ENCODE data around the gene SCN10A. TPM values are rescaled to one million over a fixed set of nuclear protein-coding genes. Genes with fewer than 3 reads are reported as not detected.

Gene SCN10A
- not detected in 2 replicates for total RNA-seq (2011; cell fraction: chromatin; rRNA removed; ENCODE audit: low replicate concordance)
- total RNA-seq (2011; cell fraction: nucleolus; rRNA removed) = not detected in 2 replicates
- not detected in 2 replicates for total RNA-seq (2011; cell fraction: nucleoplasm; rRNA removed)
- total RNA-seq (2014; rRNA removed) = not detected in 2 replicates
- total RNA-seq (2014; rRNA removed; fragmentation: Illumina TruSeq; extraction: Trizol) = not detected in 2 replicates
- not detected in 2 replicates for total RNA-seq (2015; rRNA removed; fragmentation: Illumina TruSeq; extraction: Trizol)
- not detected in 2 replicates for total RNA-seq (2021)
- not detected in 2 replicates for polyA plus RNA-seq (2011; rRNA removed)
- polyA plus RNA-seq (2011; cell fraction: cytosol; rRNA removed) = not detected in 2 replicates
- polyA plus RNA-seq (2011; cell fraction: nucleus; rRNA removed) = not detected in 2 replicates
- not detected in 2 replicates for polyA plus RNA-seq (2012)
- polyA plus RNA-seq (2014; fragmentation: Illumina TruSeq; extraction: Trizol) = not detected in 2 replicates
- not detected for polyA plus RNA-seq (2014; fragmentation: Nextera tagmentation; extraction: Ambion mirVana)
- polyA plus RNA-seq (2014; rRNA removed) = not detected in 2 replicates
- not detected in 2 replicates for polyA minus RNA-seq (2011; rRNA and poly(A)+ RNA removed)
- polyA minus RNA-seq (2011; cell fraction: cytosol; rRNA and poly(A)+ RNA removed) = not detected in 2 replicates
- not detected in 2 replicates for polyA minus RNA-seq (2011; cell fraction: nucleus; rRNA and poly(A)+ RNA removed)
- Bru-seq, nascent RNA = not detected
- BruChase-seq, experiment 1, labeled RNA remaining after a 2-hour chase = percentile 1 among the genes with signal in this experiment
- BruChase-seq, experiment 2, labeled RNA remaining after a 6-hour chase = not detected
- long read RNA-seq, experiment 1 = 0 reads
- long read RNA-seq, experiment 2 = 0 reads
- long read RNA-seq, experiment 3 = 0 reads

DNA sequence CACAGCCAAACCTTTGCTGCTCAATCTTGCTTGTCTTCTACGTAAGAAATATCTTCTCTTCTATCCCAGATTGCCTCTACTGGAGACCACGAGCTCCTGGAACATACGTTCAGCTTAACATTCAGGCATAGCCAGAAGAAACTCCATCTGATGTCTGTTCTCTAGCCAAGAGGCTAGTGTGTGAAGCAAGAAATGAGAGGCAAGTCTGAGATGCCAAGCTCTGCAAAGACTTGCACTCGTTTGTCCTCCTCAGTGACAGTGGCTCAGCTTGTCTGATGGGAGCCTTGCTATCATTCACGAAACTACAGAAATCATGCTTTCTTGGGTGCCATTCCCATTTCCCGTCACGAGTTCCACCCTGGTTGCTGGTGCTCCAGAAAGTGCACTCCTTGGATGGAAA, at the start of gene SCN10A:
SCN10A (minus strand) TSS at position 192 of the 400 bp plus-strand sequence. CDS start 22,207 bp downstream, outside the sequence.
- no peak within 1 kb of the TSS for H2AFZ ChIP-seq (ENCODE audit: low read depth, low read length)
- CTCF ChIA-PET (ENCODE audit: low intra/inter-chr PET ratio) = no interaction called here
- no peak within 1 kb of the TSS for H3K9ac ChIP-seq (ENCODE audit: insufficient read depth in 1 of 2, low read depth in 2 of 2, low read length in 2 of 2)
- H3K27me3 ChIP-seq (ENCODE audit: control insufficient read depth in 2 of 2, insufficient read depth in 2 of 2, low read length in 2 of 2) = no peaks in the 10 kb centered on the region
- intact Hi-C loops (cut with micrococcal nuclease) = no loop called here
- no peaks in the 10 kb centered on the region for H3K79me2 ChIP-seq (ENCODE audit: control insufficient read depth, insufficient read depth, low read length)
- no peaks in the 10 kb centered on the region for H4K20me1 ChIP-seq (replicated peaks; ENCODE audit: control insufficient read depth, insufficient read depth, low read length)
- POLR2A ChIA-PET = interaction anchor here (0.5 to 1.1 kb wide), 3 partner anchors 10 to 330 kb away, joined by 3 read pairs; no protein-coding TSS in a partner anchor
- no peaks in the 10 kb centered on the region for H3K9me1 ChIP-seq (ENCODE audit: control insufficient read depth, insufficient read depth, low read length)
- H3K36me3 ChIP-seq (ENCODE audit: control insufficient read depth, insufficient read depth, low read length) = no peaks in the 10 kb centered on the region
- H3K4me1 ChIP-seq (replicated peaks in 1 of 2; ENCODE audit: control insufficient read depth in 2 of 2, insufficient read depth in 2 of 2, low read length in 2 of 2) = no peaks in the 10 kb centered on the region
- under 1% methylated on average over 7 of the region's 7 CpGs for WGBS (ENCODE audit: insufficient coverage, low coverage, missing lambda C conversion rate)
- no peak within 1 kb of the TSS for H3K4me3 ChIP-seq
- no peak for FAIRE-seq
- ATAC-seq = no peak
- no peak for DNase-seq (ENCODE audit: extremely low read depth in 1 of 4, low spot score in 3 of 4)
- no peak within 1 kb of the TSS for H3K4me2 ChIP-seq (ENCODE audit: insufficient read depth, low read length)
- H3K9me3 ChIP-seq (replicated peaks; ENCODE audit: control insufficient read depth, insufficient read depth, low read depth, low read length) = no peaks in the 10 kb centered on the region
- no peak for TF ChIP-seq MCM2 (IDR thresholded peaks at IDR 0.05; ENCODE audit: low read depth)
- no peak for TF ChIP-seq POLR2B (IDR thresholded peaks at IDR 0.05; ENCODE audit: low read depth, partially characterized antibody)
- TF ChIP-seq, protein P1, sequence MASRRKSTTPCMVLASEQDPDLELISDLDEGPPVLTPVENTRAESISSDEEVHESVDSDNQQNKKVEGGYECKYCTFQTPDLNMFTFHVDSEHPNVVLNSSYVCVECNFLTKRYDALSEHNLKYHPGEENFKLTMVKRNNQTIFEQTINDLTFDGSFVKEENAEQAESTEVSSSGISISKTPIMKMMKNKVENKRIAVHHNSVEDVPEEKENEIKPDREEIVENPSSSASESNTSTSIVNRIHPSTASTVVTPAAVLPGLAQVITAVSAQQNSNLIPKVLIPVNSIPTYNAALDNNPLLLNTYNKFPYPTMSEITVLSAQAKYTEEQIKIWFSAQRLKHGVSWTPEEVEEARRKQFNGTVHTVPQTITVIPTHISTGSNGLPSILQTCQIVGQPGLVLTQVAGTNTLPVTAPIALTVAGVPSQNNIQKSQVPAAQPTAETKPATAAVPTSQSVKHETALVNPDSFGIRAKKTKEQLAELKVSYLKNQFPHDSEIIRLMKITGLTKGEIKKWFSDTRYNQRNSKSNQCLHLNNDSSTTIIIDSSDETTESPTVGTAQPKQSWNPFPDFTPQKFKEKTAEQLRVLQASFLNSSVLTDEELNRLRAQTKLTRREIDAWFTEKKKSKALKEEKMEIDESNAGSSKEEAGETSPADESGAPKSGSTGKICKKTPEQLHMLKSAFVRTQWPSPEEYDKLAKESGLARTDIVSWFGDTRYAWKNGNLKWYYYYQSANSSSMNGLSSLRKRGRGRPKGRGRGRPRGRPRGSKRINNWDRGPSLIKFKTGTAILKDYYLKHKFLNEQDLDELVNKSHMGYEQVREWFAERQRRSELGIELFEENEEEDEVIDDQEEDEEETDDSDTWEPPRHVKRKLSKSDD (conservative IDR thresholded peaks at IDR 0.05; ENCODE audit: low read length) = no peak
- TF ChIP-seq, protein P2, sequence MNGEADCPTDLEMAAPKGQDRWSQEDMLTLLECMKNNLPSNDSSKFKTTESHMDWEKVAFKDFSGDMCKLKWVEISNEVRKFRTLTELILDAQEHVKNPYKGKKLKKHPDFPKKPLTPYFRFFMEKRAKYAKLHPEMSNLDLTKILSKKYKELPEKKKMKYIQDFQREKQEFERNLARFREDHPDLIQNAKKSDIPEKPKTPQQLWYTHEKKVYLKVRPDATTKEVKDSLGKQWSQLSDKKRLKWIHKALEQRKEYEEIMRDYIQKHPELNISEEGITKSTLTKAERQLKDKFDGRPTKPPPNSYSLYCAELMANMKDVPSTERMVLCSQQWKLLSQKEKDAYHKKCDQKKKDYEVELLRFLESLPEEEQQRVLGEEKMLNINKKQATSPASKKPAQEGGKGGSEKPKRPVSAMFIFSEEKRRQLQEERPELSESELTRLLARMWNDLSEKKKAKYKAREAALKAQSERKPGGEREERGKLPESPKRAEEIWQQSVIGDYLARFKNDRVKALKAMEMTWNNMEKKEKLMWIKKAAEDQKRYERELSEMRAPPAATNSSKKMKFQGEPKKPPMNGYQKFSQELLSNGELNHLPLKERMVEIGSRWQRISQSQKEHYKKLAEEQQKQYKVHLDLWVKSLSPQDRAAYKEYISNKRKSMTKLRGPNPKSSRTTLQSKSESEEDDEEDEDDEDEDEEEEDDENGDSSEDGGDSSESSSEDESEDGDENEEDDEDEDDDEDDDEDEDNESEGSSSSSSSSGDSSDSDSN (IDR thresholded peaks at IDR 0.05; ENCODE audit: borderline replicate concordance in 1 of 2, low read depth in 2 of 2, low read length in 2 of 2) = no peak
- TF ChIP-seq C11orf30 (IDR thresholded peaks at IDR 0.05; ENCODE audit: low read depth) = no peak
- TF ChIP-seq STAT5B (CRISPR knock-in tag; IDR thresholded peaks at IDR 0.05) = no peak
- no peak for TF ChIP-seq HNRNPLL (IDR thresholded peaks at IDR 0.05; ENCODE audit: low read depth, low read length, poor library complexity, severe bottlenecking)
- no TSS peak for BruUV-seq (replicated peaks)
- H3K27ac ChIP-seq (ENCODE audit: extremely low read depth, low read depth, low read length) = no peak within 1 kb of the TSS
- in situ Hi-C loops (cut with MboI) = no loop called here
